Measurements from ENCODE around the gene FEM1B.

FEM1B gene

GRCh38 chr15:68303560-68304436, 26.3 kb downstream of the FEM1B start:
- DNase-seq (no peak), ATAC-seq (no peak)
- Mint-ChIP-seq H3K27me3 (no peaks in the 10 kb centered on the region), H3K9me3 (no peaks in the 10 kb centered on the region), H3K4me1 (peaks cover 22% of the 10 kb centered on the region), H3K36me3 (ENCODE audit: low read depth) (no peaks in the 10 kb centered on the region), H3K4me3 (no peak overlapping the region), H3K27ac (no peak overlapping the region)

- no peak for DNase-seq
- no peak overlapping the region for H3K27ac Mint-ChIP-seq
- peaks cover 13% of the 10 kb centered on the region for H3K4me1 Mint-ChIP-seq
- ATAC-seq = no peak
- no peak overlapping the region for H3K4me3 Mint-ChIP-seq
- H3K36me3 Mint-ChIP-seq (ENCODE audit: low read depth) = no peaks in the 10 kb centered on the region
- no peaks in the 10 kb centered on the region for H3K9me3 Mint-ChIP-seq
- H3K27me3 Mint-ChIP-seq = no peaks in the 10 kb centered on the region
Observed at GRCh38 chr15:68304589-68305337, 27.2 kb downstream of the FEM1B start.

GRCh38 chr15:68305420-68305871, 27.9 kb downstream of the FEM1B start:
- Mint-ChIP-seq H3K36me3 (ENCODE audit: low read depth) (no peaks in the 10 kb centered on the region), H3K27me3 (no peaks in the 10 kb centered on the region), H3K4me1 (peaks cover 12% of the 10 kb centered on the region), H3K4me3 (no peak overlapping the region), H3K27ac (no peak overlapping the region), H3K9me3 (no peaks in the 10 kb centered on the region)
- no peak for ATAC-seq
- no peak for DNase-seq

- H3K9me3 Mint-ChIP-seq = no peaks in the 10 kb centered on the region
- ATAC-seq = no peak
Observed at GRCh38 chr15:68307131-68307928, 29.8 kb downstream of the FEM1B start.

GRCh38 chr15:68309024-68309423, 31.5 kb downstream of the FEM1B start:
- Mint-ChIP-seq H3K4me3 (no peak overlapping the region), H3K27ac (no peak overlapping the region), H3K9me3 (no peaks in the 10 kb centered on the region), H3K4me1 (peaks cover 7% of the 10 kb centered on the region), H3K36me3 (ENCODE audit: low read depth) (no peaks in the 10 kb centered on the region), H3K27me3 (no peaks in the 10 kb centered on the region)
- DNase-seq = no peak
- ATAC-seq = no peak

More at GRCh38 chr15:68307131-68307928, 29.8 kb downstream of the FEM1B start:
- DNase-seq = no peak
- peaks cover 7% of the 10 kb centered on the region for H3K4me1 Mint-ChIP-seq
- no peak overlapping the region for H3K4me3 Mint-ChIP-seq
- H3K36me3 Mint-ChIP-seq (ENCODE audit: low read depth) = no peaks in the 10 kb centered on the region
- no peak overlapping the region for H3K27ac Mint-ChIP-seq
- no peaks in the 10 kb centered on the region for H3K27me3 Mint-ChIP-seq

GRCh38 chr15:68310178-68310803, 32.7 kb downstream of the FEM1B start:
- DNase-seq = no peak
- Mint-ChIP-seq H3K4me1 (peaks cover 7% of the 10 kb centered on the region), H3K36me3 (ENCODE audit: low read depth) (no peaks in the 10 kb centered on the region), H3K27me3 (no peaks in the 10 kb centered on the region), H3K4me3 (no peak overlapping the region), H3K27ac (no peak overlapping the region), H3K9me3 (no peaks in the 10 kb centered on the region)
- ATAC-seq = no peak

- H3K27me3 Mint-ChIP-seq = no peaks in the 10 kb centered on the region
Observed at GRCh38 chr15:68310804-68311463, 33.4 kb downstream of the FEM1B start.

GRCh38 chr15:68311464-68311835, 33.9 kb downstream of the FEM1B start:
- Mint-ChIP-seq H3K4me3 (no peak overlapping the region), H3K27ac (no peak overlapping the region), H3K27me3 (peaks cover under 1% of the 10 kb centered on the region), H3K4me1 (peaks cover 2% of the 10 kb centered on the region), H3K36me3 (ENCODE audit: low read depth) (no peaks in the 10 kb centered on the region), H3K9me3 (no peaks in the 10 kb centered on the region)
- DNase-seq (no peak), ATAC-seq (no peak)

More at GRCh38 chr15:68310804-68311463, 33.4 kb downstream of the FEM1B start:
- Mint-ChIP-seq H3K9me3 (no peaks in the 10 kb centered on the region), H3K4me3 (no peak overlapping the region), H3K4me1 (peaks cover 7% of the 10 kb centered on the region), H3K36me3 (ENCODE audit: low read depth) (no peaks in the 10 kb centered on the region), H3K27ac (no peak overlapping the region)
- DNase-seq (no peak), ATAC-seq (no peak)

- Mint-ChIP-seq H3K27me3 (peaks cover 4% of the 10 kb centered on the region), H3K4me3 (no peak overlapping the region), H3K4me1 (no peaks in the 10 kb centered on the region), H3K9me3 (no peaks in the 10 kb centered on the region), H3K36me3 (ENCODE audit: low read depth) (no peaks in the 10 kb centered on the region), H3K27ac (no peak overlapping the region)
- no peak for ATAC-seq
- no peak for DNase-seq
Observed at GRCh38 chr15:68311859-68312557, 34.5 kb downstream of the FEM1B start.

GRCh38 chr15:68312701-68313204, 35.2 kb downstream of the FEM1B start:
- H3K4me1 Mint-ChIP-seq = no peaks in the 10 kb centered on the region
- no peak overlapping the region for H3K27ac Mint-ChIP-seq
- H3K4me3 Mint-ChIP-seq = no peak overlapping the region
- ATAC-seq (no peak), DNase-seq (no peak)
- H3K36me3 Mint-ChIP-seq (ENCODE audit: low read depth) = no peaks in the 10 kb centered on the region
- no peaks in the 10 kb centered on the region for H3K9me3 Mint-ChIP-seq
- peaks cover 4% of the 10 kb centered on the region for H3K27me3 Mint-ChIP-seq

- Mint-ChIP-seq H3K4me3 (no peak overlapping the region), H3K27ac (no peak overlapping the region), H3K4me1 (no peaks in the 10 kb centered on the region), H3K9me3 (no peaks in the 10 kb centered on the region), H3K27me3 (peaks cover 4% of the 10 kb centered on the region), H3K36me3 (ENCODE audit: low read depth) (no peaks in the 10 kb centered on the region)
- ATAC-seq (no peak), DNase-seq (no peak)
Observed at GRCh38 chr15:68313501-68314410, 36.2 kb downstream of the FEM1B start.

- no peaks in the 10 kb centered on the region for H3K9me3 Mint-ChIP-seq
- H3K4me1 Mint-ChIP-seq = no peaks in the 10 kb centered on the region
- H3K4me3 Mint-ChIP-seq = no peak overlapping the region
- no peaks in the 10 kb centered on the region for H3K36me3 Mint-ChIP-seq (ENCODE audit: low read depth)
- no peak overlapping the region for H3K27ac Mint-ChIP-seq
- DNase-seq (no peak), ATAC-seq (no peak)
- peaks cover 4% of the 10 kb centered on the region for H3K27me3 Mint-ChIP-seq
Observed at GRCh38 chr15:68314563-68314962, 37.0 kb downstream of the FEM1B start.

All from activated naive CD8-positive, alpha-beta T cell treated with anti-CD3 and anti-CD28 coated beads, Interleukin-2, amount 50 U/mL, for 24 hours (primary cell).